SJCRH30 (cell line): ENCODE results near the gene SERPINE2. TPM values are rescaled to one million over a fixed set of nuclear protein-coding genes. Genes with fewer than 3 reads are reported as not detected.
A peak's percentile ranks its signal among the peaks of the same experiment; 100 is the strongest.

Experiments used
- DNase-seq, 2 experiments: peaks; one replicate each; pipeline ENCODE4 v3.0.0-alpha.2; 2015 to 2020
- H3K27ac ChIP-seq: fragments of 250-450 bp; sonication (Bioruptor Pico); 2 replicates; pipeline ENCODE4 v1.5.1; 2020; ENCODE audit warnings: mild to moderate bottlenecking, moderate library complexity
- H3K27me3 ChIP-seq: fragments of 250-450 bp; sonication (Bioruptor Pico); 2 replicates; pipeline ENCODE4 v1.5.1; 2020; ENCODE audit warnings: mild to moderate bottlenecking, moderate library complexity
- H3K36me3 ChIP-seq: fragments of 250-450 bp; sonication (Bioruptor Pico); 2 replicates; pipeline ENCODE4 v1.5.1; 2020; ENCODE audit warnings: mild to moderate bottlenecking, moderate library complexity
- H3K4me1 ChIP-seq: fragments of 250-450 bp; sonication (Bioruptor Pico); 2 replicates; pipeline ENCODE4 v1.5.1; 2020; ENCODE audit warnings: mild to moderate bottlenecking, moderate library complexity
- H3K4me3 ChIP-seq: fragments of 250-450 bp; sonication (Bioruptor Pico); 2 replicates; pipeline ENCODE4 v1.5.1; 2020; ENCODE audit warnings: mild to moderate bottlenecking, moderate library complexity
- H3K9me3 ChIP-seq: fragments of 250-450 bp; sonication (Bioruptor Pico); replicated peaks from 2 replicates; pipeline ENCODE4 v1.5.1; 2020; ENCODE audit warnings: mild to moderate bottlenecking, moderate library complexity
- total RNA-seq: library from RNA; depleted of rRNA; stranded (reverse); fragments of >200 nt; shearing (Covaris generic); gene quantifications from 2 replicates; pipeline ENCODE4 v1.2.3, GENCODE V29; 2014

SERPINE2 gene
- total RNA-seq, 1 experiment from 2014 or later, result 51.1 TPM

- H3K27me3 ChIP-seq, result no peaks in the 10 kb centered on the region
- peaks cover 48% of the 10 kb centered on the region for H3K36me3 ChIP-seq
- no peak overlapping the region for H3K27ac ChIP-seq
- H3K9me3 ChIP-seq, result no peaks in the 10 kb centered on the region
- H3K4me3 ChIP-seq, result no peak overlapping the region
- DNase-seq, result no peak
- H3K4me1 ChIP-seq, result no peaks in the 10 kb centered on the region
These were observed 71.1 kb downstream of the SERPINE2 start for GRCh38 chr2:223967981-223968380.

DNA sequence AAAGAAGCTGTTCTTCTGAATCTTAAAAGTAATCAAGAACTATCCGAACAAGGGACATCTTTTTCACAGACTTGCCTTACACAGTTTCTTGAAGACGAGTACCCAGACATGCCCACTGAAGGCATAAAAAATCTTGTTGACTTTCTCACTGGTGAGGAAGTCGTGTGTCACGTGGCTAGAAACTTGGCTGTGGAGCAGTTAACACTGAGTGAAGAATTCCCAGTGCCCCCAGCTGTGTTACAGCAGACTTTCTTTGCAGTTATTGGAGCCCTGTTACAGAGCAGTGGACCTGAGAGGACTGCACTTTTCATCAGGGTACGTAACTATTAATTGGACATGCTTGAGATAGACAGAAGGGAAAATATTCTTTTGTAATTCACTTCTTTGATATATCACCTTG is 79.4 kb downstream of the SERPINE2 start:
- Histone ChIP-seq H3K4me1 (peaks cover 19% of the 10 kb centered on the region), H3K9me3 (no peaks in the 10 kb centered on the region), H3K4me3 (no peak overlapping the region), H3K27ac (no peak overlapping the region), H3K36me3 (peaks cover 40% of the 10 kb centered on the region), H3K27me3 (no peaks in the 10 kb centered on the region)
- DNase-seq, result no peak

DNA sequence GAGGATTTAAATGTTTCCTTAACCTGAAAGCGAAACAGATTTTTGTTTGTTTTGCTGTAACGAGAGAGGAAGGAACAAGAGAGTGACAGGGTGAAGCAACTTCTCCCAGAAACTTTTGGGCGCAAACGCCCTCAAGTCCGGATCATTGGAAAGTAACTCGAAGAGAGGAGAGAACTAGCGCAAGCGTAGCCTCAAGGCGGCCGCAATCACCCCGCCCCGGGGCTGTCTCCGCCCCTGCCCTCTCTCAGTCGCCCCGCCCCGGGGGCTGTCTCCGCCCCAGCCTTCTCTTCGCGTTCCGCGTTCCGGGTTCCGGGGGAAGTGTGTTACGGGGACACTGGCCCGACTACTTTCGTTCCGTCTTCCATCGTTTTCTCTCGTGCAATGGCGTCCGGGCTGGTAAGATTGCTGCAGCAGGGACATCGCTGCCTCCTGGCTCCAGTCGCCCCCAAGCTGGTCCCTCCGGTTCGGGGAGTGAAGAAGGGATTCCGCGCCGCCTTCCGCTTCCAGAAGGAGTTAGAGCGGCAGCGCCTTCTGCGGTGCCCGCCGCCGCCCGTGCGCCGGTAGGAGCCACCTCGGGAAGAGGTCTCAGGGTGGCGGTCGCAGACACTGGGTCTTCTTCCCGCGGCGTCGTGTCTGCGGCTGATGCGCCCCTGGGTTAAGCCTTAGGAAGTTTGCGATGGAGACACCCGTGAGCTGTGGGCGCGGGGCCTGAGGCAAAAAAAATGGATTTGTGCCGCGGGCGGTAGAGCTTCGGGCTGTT is 81.8 kb downstream of the SERPINE2 start, which contains the start of gene MRPL44:
Gene MRPL44, plus strand, starts transcription at position 372 of the 760 bp plus-strand sequence. Its CDS starts 10 bp downstream, at position 382.
- peak; percentile 98 for DNase-seq
- Histone ChIP-seq H3K36me3 (peaks cover 20% of the 10 kb centered on the region), H3K27me3 (no peaks in the 10 kb centered on the region), H3K4me3 (peak within 1 kb of the TSS; percentile 87), H3K27ac (peak within 1 kb of the TSS; percentile 76), H3K4me1 (peaks cover 29% of the 10 kb centered on the region), H3K9me3 (no peaks in the 10 kb centered on the region)

DNA sequence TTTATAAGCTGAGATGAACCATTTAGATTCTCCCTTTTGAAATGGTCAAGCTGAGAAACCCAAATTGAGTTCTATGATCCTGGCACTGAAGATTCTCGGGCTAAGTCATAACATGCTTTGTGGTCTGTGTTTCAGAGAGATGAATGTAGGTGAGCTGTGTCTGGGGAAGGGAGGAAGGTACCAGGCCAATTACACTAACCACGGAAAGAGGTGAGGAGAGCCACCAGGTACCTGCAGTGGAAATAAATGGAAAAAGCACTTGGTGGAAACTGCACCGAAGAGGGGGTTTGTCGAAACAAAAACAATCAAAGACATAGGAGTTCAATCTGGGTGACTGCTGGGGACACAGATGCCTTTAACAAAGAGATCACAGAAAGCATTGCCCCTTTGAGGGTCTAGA is 82.8 kb downstream of the SERPINE2 start:
- no peaks in the 10 kb centered on the region for H3K9me3 ChIP-seq
- peaks cover 35% of the 10 kb centered on the region for H3K4me1 ChIP-seq
- H3K36me3 ChIP-seq, result peaks cover 19% of the 10 kb centered on the region
- H3K27me3 ChIP-seq, result no peaks in the 10 kb centered on the region
- H3K27ac ChIP-seq, result no peak overlapping the region
- DNase-seq, result no peak
- peak overlapping the region; percentile 87; the same call in 1 of the 2 replicates for H3K4me3 ChIP-seq

GRCh38 chr2:223954401-223954800 is 84.7 kb downstream of the SERPINE2 start:
- H3K9me3 ChIP-seq, result no peaks in the 10 kb centered on the region
- no peak overlapping the region for H3K4me3 ChIP-seq
- peaks cover 30% of the 10 kb centered on the region for H3K4me1 ChIP-seq
- H3K36me3 ChIP-seq, result peaks cover 2% of the 10 kb centered on the region
- H3K27ac ChIP-seq, result no peak overlapping the region
- no peaks in the 10 kb centered on the region for H3K27me3 ChIP-seq
- DNase-seq, result no peak

DNA sequence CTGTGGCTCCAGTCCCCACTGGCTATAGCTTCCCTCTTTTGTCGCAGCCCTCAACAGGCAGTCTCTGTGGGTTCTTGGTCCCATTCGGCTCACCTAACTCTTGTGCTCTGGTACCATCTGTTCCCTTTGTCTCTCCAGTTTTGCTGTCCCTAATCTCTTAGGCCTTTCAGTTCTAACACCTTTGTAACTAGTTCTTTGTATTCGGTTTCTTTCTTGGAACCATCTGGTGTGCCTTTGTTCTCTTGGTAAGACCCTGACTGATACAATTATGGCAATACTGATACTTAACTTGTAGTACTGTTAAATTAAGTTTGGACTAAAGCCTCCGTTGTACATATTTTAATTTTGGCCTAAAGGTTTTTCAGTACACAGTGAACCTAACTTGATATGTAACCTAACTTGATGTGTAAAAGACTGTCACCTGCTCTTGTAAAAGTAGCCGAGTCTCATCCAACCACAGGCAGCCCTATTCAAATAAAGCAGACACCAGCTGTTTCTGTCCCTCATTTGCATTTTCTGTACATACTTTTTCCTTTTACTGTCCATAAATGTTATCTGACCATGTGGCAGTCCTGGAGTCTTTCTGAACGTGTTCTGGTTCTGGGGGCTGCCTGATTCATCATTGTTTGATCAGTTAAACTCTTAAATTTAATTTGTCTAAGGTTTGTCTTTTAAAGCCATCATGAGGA is 86.7 kb downstream of the SERPINE2 start:
- H3K9me3 ChIP-seq, result no peaks in the 10 kb centered on the region
- peak overlapping the region; percentile 69 for H3K27ac ChIP-seq
- no peaks in the 10 kb centered on the region for H3K27me3 ChIP-seq
- H3K36me3 ChIP-seq, result no peaks in the 10 kb centered on the region
- DNase-seq, result peak; percentile 75 to 91
- peak overlapping the region; percentile 18 for H3K4me3 ChIP-seq
- H3K4me1 ChIP-seq, result peaks cover 21% of the 10 kb centered on the region

GRCh38 chr2:223950448-223951347 is 88.4 kb downstream of the SERPINE2 start:
- no peak overlapping the region for H3K4me3 ChIP-seq
- no peaks in the 10 kb centered on the region for H3K9me3 ChIP-seq
- DNase-seq, result no peak
- peaks cover 16% of the 10 kb centered on the region for H3K4me1 ChIP-seq
- no peaks in the 10 kb centered on the region for H3K36me3 ChIP-seq
- H3K27me3 ChIP-seq, result no peaks in the 10 kb centered on the region
- no peak overlapping the region for H3K27ac ChIP-seq

GRCh38 chr2:223949241-223949840 is 89.7 kb downstream of the SERPINE2 start:
- H3K4me1 ChIP-seq, result peaks cover 16% of the 10 kb centered on the region
- H3K27ac ChIP-seq, result no peak overlapping the region
- H3K27me3 ChIP-seq, result no peaks in the 10 kb centered on the region
- no peaks in the 10 kb centered on the region for H3K9me3 ChIP-seq
- no peaks in the 10 kb centered on the region for H3K36me3 ChIP-seq
- H3K4me3 ChIP-seq, result no peak overlapping the region
- no peak for DNase-seq

GRCh38 chr2:223947711-223948205 is 91.3 kb downstream of the SERPINE2 start:
- H3K4me1 ChIP-seq, result peaks cover 18% of the 10 kb centered on the region
- H3K27ac ChIP-seq, result no peak overlapping the region
- DNase-seq, result peak; percentile 10 to 52
- H3K27me3 ChIP-seq, result no peaks in the 10 kb centered on the region
- H3K4me3 ChIP-seq, result no peak overlapping the region
- H3K36me3 ChIP-seq, result no peaks in the 10 kb centered on the region; the same call in 1 of the 2 replicates
- no peaks in the 10 kb centered on the region for H3K9me3 ChIP-seq

DNA sequence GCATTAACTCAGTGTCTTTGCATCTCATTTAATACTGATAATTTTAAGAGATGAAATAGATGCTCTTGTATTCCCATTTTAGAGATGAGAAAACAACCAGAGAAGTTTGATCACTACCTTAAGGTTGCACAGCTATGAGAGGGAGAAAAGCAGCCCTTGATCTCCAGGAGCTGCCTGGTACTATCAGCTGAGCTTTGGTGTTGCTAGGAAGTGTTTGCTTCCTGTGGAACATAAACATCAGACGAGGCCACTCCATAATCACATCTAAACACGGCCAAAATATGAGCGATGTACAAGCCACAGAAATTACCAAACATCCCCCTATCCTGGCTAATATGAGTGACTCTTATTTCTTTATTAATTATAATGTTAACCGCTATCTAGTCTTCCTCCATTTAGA is 93.3 kb downstream of the SERPINE2 start:
- no peaks in the 10 kb centered on the region for H3K27me3 ChIP-seq
- no peak for DNase-seq

DNA sequence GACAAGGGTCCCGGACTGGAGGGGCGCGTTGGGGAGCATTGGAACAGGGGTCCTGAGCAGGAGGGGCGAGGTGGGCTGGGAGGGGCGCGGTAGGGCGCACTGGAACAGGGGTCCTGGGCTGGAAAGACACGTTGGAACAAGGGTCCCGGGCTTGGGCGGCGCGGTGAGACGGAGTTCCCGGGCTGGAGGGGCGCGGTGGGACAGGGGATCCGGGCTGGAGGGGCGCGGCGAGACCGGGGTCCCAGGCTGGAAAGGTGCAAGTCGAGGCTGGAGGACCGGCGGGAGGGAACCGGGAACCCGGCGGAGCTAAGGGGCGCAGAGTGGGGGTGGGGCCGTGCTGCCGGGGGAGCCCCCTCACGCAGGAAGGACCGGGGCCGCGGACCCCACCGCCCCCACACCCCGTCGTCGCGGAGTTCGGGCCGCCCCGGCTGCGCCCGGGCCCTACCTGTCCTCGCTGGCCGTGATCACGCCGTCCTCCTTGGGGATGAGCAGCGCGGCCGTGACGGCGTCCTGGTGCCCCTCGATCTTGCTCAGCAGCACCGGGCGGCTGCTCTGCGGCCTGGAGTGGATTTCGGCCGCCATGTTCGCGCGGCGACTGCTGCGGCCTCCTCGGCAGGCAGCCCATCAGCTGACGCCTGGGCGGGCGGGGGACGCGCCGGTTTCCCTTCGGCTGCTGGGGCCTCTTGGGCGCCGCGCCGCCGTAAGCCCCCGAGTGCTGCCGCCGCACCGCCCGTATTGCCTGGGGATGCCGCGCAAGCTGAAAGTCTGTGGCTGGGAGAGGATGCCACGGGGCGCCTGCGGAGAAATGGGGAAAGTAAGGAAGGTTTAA is 94.2 kb downstream of the SERPINE2 start, which contains the start of gene WDFY1:
Gene WDFY1, minus strand, starts transcription at position 633 of the 829 bp plus-strand sequence. Its CDS starts 51 bp downstream, at position 582.
- Histone ChIP-seq H3K4me3 (peak within 1 kb of the TSS; percentile 94), H3K27ac (peak within 1 kb of the TSS; percentile 67), H3K4me1 (peaks cover 7% of the 10 kb centered on the region), H3K27me3 (no peaks in the 10 kb centered on the region), H3K36me3 (no peaks in the 10 kb centered on the region; the same call in 1 of the 2 replicates), H3K9me3 (no peaks in the 10 kb centered on the region)
- DNase-seq, result peak; percentile 89 to 92

More for the DNA sequence above, 93.3 kb downstream of the SERPINE2 start:
- no peak overlapping the region for H3K27ac ChIP-seq
- H3K36me3 ChIP-seq, result no peaks in the 10 kb centered on the region; the same call in 1 of the 2 replicates
- H3K4me1 ChIP-seq, result peaks cover 7% of the 10 kb centered on the region
- peak overlapping the region; percentile 94; the same call in 1 of the 2 replicates for H3K4me3 ChIP-seq
- no peaks in the 10 kb centered on the region for H3K9me3 ChIP-seq

DNA sequence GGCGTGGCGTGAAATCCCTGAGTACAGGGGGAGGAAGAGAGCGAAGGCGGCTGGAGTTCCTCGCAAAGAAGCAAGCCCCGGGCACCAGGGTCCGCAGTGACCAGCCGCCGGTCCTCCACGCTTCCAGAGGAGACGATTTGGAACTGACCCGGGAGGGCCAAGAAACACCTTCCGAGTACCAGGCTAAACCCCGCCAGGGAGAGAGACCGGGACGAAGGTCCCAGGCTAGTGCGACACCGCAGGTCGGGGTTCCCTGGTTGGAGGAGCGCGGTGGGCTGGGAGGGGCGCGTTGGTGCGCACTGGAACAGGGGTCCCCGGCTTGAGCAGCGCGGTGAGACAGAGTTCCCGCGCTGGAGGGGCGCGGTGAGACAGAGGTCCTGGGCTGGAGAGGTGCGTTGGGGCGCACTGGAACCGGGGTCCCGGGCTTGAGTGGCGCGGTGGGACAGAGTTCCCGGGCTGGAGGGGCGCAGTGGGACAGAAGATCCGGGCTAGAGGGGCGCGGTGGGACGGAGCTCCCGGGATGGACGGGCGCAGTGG is 94.9 kb downstream of the SERPINE2 start:
- H3K4me1 ChIP-seq, result peaks cover 7% of the 10 kb centered on the region
- H3K27ac ChIP-seq, result peak overlapping the region; percentile 67
- peak; percentile 63 to 70 for DNase-seq

GRCh38 chr2:223943561-223944008 is 95.5 kb downstream of the SERPINE2 start:
- no peaks in the 10 kb centered on the region for H3K27me3 ChIP-seq

More for the DNA sequence above, 94.9 kb downstream of the SERPINE2 start:
- no peaks in the 10 kb centered on the region for H3K9me3 ChIP-seq
- no peaks in the 10 kb centered on the region for H3K27me3 ChIP-seq
- peak overlapping the region; percentile 94 for H3K4me3 ChIP-seq
- no peaks in the 10 kb centered on the region; the same call in 1 of the 2 replicates for H3K36me3 ChIP-seq

More at GRCh38 chr2:223943561-223944008, 95.5 kb downstream of the SERPINE2 start:
- Histone ChIP-seq H3K36me3 (no peaks in the 10 kb centered on the region; the same call in 1 of the 2 replicates), H3K4me3 (peak overlapping the region; percentile 94), H3K27ac (peak overlapping the region; percentile 67; the same call in 1 of the 2 replicates), H3K4me1 (peaks cover 7% of the 10 kb centered on the region), H3K9me3 (no peaks in the 10 kb centered on the region)
- peak in 1 of 2 experiments; percentile 23 for DNase-seq
